ENCODE measurements around the gene SENP1.

GRCh38 chr12:48143898-48144297, 38.0 kb upstream of the SENP1 start:
- no peak for TF ChIP-seq POLR2A (IDR thresholded peaks at IDR 0.05)
- TF ChIP-seq EP300 (IDR thresholded peaks at IDR 0.05), result no peak

Measured in sigmoid colon (tissue), 4 donors.